HepG2 (cell line): Measurements from ENCODE around the gene VILL. TPM values are rescaled to one million over a fixed set of nuclear protein-coding genes. Genes with fewer than 3 reads are reported as not detected.

Experiments
- AGO2 ChIP-seq: fragments of 200-400 bp; formaldehyde crosslinking; optimal IDR thresholded peaks from 2 replicates; pipeline ENCODE3; 2017; ENCODE audit warnings: mild to moderate bottlenecking, low read depth, low read length, moderate library complexity
- BCLAF1 ChIP-seq: fragments of 450-650 bp; IDR thresholded peaks from 2 replicates; pipeline ENCODE4 v1.6.1; 2017; ENCODE audit warnings: mild to moderate bottlenecking
- BRCA1 ChIP-seq: sonication (generic); formaldehyde crosslinking; IDR thresholded peaks from 2 replicates; pipeline ENCODE4 v1.4.0; 2020; ENCODE audit warnings: missing genetic modification reagents
- CENPX ChIP-seq: sonication (generic); formaldehyde crosslinking; IDR thresholded peaks from 2 replicates; pipeline ENCODE4 v1.9.0; 2021; ENCODE audit warnings: mild to moderate bottlenecking, missing genetic modification reagents, moderate library complexity
- DBP ChIP-seq: sonication (generic); formaldehyde crosslinking; IDR thresholded peaks from 2 replicates; pipeline ENCODE4 v1.4.0; 2020; ENCODE audit warnings: missing genetic modification reagents; ENCODE audit errors: not compliant biosample characterization
- ETS1 ChIP-seq: sonication (generic); formaldehyde crosslinking; IDR thresholded peaks from 2 replicates; pipeline ENCODE4 v1.4.0; 2020; ENCODE audit warnings: missing genetic modification reagents
- FOXP4 ChIP-seq: sonication (generic); formaldehyde crosslinking; IDR thresholded peaks from 2 replicates; pipeline ENCODE4 v1.4.0; 2020; ENCODE audit warnings: missing genetic modification reagents
- FUBP1 ChIP-seq: sonication (generic); formaldehyde crosslinking; IDR thresholded peaks from 2 replicates; pipeline ENCODE4 v1.5.1; 2020; ENCODE audit warnings: missing genetic modification reagents, mild to moderate bottlenecking, borderline replicate concordance
- IRF9 ChIP-seq: sonication (generic); formaldehyde crosslinking; IDR thresholded peaks from 2 replicates; pipeline ENCODE4 v1.8.0; 2022; ENCODE audit warnings: missing genetic modification reagents, mild to moderate bottlenecking, borderline replicate concordance
- PCBP1 ChIP-seq: fragments of 200-400 bp; formaldehyde crosslinking; IDR thresholded peaks from 2 replicates; pipeline ENCODE4 v1.6.1; 2017; ENCODE audit warnings: mild to moderate bottlenecking, low read depth, low read length, borderline replicate concordance
- STAT6 ChIP-seq: sonication (generic); formaldehyde crosslinking; IDR thresholded peaks from 2 replicates; pipeline ENCODE4 v1.4.0; 2020; ENCODE audit warnings: missing genetic modification reagents, mild to moderate bottlenecking, borderline replicate concordance
- ZNF136 ChIP-seq: sonication (generic); formaldehyde crosslinking; IDR thresholded peaks from 2 replicates; pipeline ENCODE4 v1.8.1; 2022; ENCODE audit warnings: low read depth, mild to moderate bottlenecking, moderate library complexity, missing genetic modification reagents
- ZNF274 ChIP-seq: sonication (generic); formaldehyde crosslinking; IDR thresholded peaks from 2 replicates; pipeline ENCODE4 v1.5.1; 2020; ENCODE audit warnings: mild to moderate bottlenecking, missing genetic modification reagents
- ZSCAN9 ChIP-seq: IDR thresholded peaks from 2 replicates; pipeline ENCODE4 v1.6.1; 2016; ENCODE audit warnings: borderline replicate concordance
- polyA plus RNA-seq, 8 experiments: library from polyadenylated mRNA; depleted of rRNA in 3 of 8; stranded (reverse) in 7 of 8; unstranded in 1 of 8; fragments of >200 nt; fragmentation: Illumina TruSeq in 4 of 8; extraction: Trizol in 4 of 8; gene quantifications; 2 replicates each; pipeline versions ENCODE4 v1.2.1 to v1.2.3, GENCODE V29; 2011 to 2016; ENCODE audit warnings: low read depth in 4 of 8, missing spikeins in 1 of 8, mixed read lengths in 1 of 8; ENCODE audit not compliant: insufficient read depth in 1 of 8
- total RNA-seq, 5 experiments: library from RNA; depleted of rRNA; stranded (reverse); fragments of >200 nt; fragmentation: Illumina TruSeq; extraction: Trizol; gene quantifications; 2 replicates each; pipeline ENCODE4 v1.2.3, GENCODE V29; 2016; ENCODE audit warnings: low read depth in 1 of 5

Gene VILL
- total and polyA plus RNA-seq, 2 of the 13 experiments (the other 11 are each of a cell fraction or from before 2014, with no cell fraction given) = 3.2 to 5.3 TPM

GRCh38 chr3:37986479-37987314, 3.9 kb upstream of the VILL start (continued):
- TF ChIP-seq STAT6 (CRISPR knock-in tag) = no peak
- no peak for TF ChIP-seq FUBP1 (CRISPR knock-in tag)
- TF ChIP-seq FOXP4 (CRISPR knock-in tag) = peak; percentile 81
- TF ChIP-seq PCBP1 = no peak
- peak; percentile 94 for TF ChIP-seq AGO2
- TF ChIP-seq ZSCAN9 (CRISPR knock-in tag) = no peak; the same call in 1 of the 2 replicates
- no peak for TF ChIP-seq ZNF274 (CRISPR knock-in tag)
- TF ChIP-seq ZNF136 (CRISPR knock-in tag) = no peak
- TF ChIP-seq BRCA1 (CRISPR knock-in tag) = no peak
- TF ChIP-seq IRF9 (CRISPR knock-in tag) = no peak
- TF ChIP-seq ETS1 (CRISPR knock-in tag) = no peak
- TF ChIP-seq CENPX (CRISPR knock-in tag) = no peak
- TF ChIP-seq BCLAF1 = no peak
- TF ChIP-seq DBP (CRISPR knock-in tag) = no peak
